PC-9 (cell line): Measurements from ENCODE around the gene CLHC1.

Experiments used
- CTCF ChIP-seq: fragments of 200-600 bp; sonication (generic); conservative IDR thresholded peaks from 2 replicates; pipeline ENCODE4 v1.6.1; 2017; ENCODE audit warnings: mixed run types, antibody characterized with exemption, mild to moderate bottlenecking, moderate library complexity
- EZH2 ChIP-seq: fragments of 200-600 bp; sonication (generic); IDR thresholded peaks from 2 replicates; pipeline ENCODE4 v1.8.0; 2017; ENCODE audit warnings: antibody characterized with exemption, low read depth

GRCh38 chr2:55159752-55160151, 72.3 kb downstream of the CLHC1 start:
- TF ChIP-seq EZH2 (no peak), CTCF (no peak)
